Liver (tissue), 9 donors: ENCODE results near the gene MTIF2. TPM values are rescaled to one million over a fixed set of nuclear protein-coding genes. Genes with fewer than 3 reads are reported as not detected.

Experiments
- DNase-seq: peaks from one replicate; pipeline ENCODE4 v3.0.0-alpha.2; 2017; ENCODE audit warnings: low spot score
- H3K27ac ChIP-seq, 2 donors: one replicate each; pipeline ENCODE4 v1.7.0; 2013; ENCODE audit warnings: inconsistent platforms in 2 of 2, low read length in 2 of 2, control low read depth in 1 of 2, low read depth in 1 of 2, mild to moderate bottlenecking in 1 of 2
- H3K27me3 ChIP-seq, 4 donors: one replicate each; pipeline versions ENCODE4 v1.6.1 to v1.7.0; 2013; ENCODE audit warnings: low read length in 3 of 4, inconsistent platforms in 1 of 4, mild to moderate bottlenecking in 1 of 4, moderate library complexity in 1 of 4; ENCODE audit not compliant: control insufficient read depth in 4 of 4, insufficient read depth in 4 of 4
- H3K36me3 ChIP-seq, 4 donors: one replicate each; pipeline versions ENCODE4 v1.6.1 to v1.7.0; 2013; ENCODE audit warnings: low read length in 3 of 4, mild to moderate bottlenecking in 3 of 4, low read depth in 1 of 4, moderate library complexity in 1 of 4; ENCODE audit not compliant: control insufficient read depth in 4 of 4, insufficient read depth in 3 of 4
- H3K4me1 ChIP-seq, 4 donors: one replicate each; pipeline versions ENCODE4 v1.6.1 to v1.7.0; 2013; ENCODE audit warnings: low read length in 3 of 4, mild to moderate bottlenecking in 3 of 4, moderate library complexity in 1 of 4; ENCODE audit not compliant: control insufficient read depth in 4 of 4, insufficient read depth in 4 of 4
- H3K4me3 ChIP-seq, 3 donors: one replicate each; pipeline versions ENCODE4 v1.6.1 to v1.7.0; 2013; ENCODE audit warnings: low read length in 3 of 3, control low read depth in 1 of 3, low read depth in 1 of 3, mild to moderate bottlenecking in 1 of 3
- H3K9ac ChIP-seq, 2 donors: one replicate each; pipeline ENCODE4 v1.7.0; 2013; ENCODE audit warnings: low read length in 2 of 2, mild to moderate bottlenecking in 2 of 2, moderate library complexity in 2 of 2, control low read depth in 1 of 2, low read depth in 1 of 2
- H3K9me3 ChIP-seq, 4 donors: one replicate each; pipeline versions ENCODE4 v1.6.1 to v1.7.0; 2013; ENCODE audit warnings: low read length in 3 of 4; ENCODE audit not compliant: control insufficient read depth in 4 of 4
- ATF3 ChIP-seq: IDR thresholded peaks from 2 replicates; pipeline ENCODE4 v1.6.1; 2016; ENCODE audit warnings: antibody characterized with exemption
- CTCF ChIP-seq: fragments of 150-350 bp; IDR thresholded peaks from 2 replicates; pipeline ENCODE4 v1.5.1; 2017; ENCODE audit warnings: improper control_type of control experiment, low read depth, low read length; ENCODE audit not compliant: missing input control
- EGR1 ChIP-seq, 2 donors: IDR thresholded peaks; 2 replicates each; pipeline ENCODE4 v1.6.1; 2016 to 2018; ENCODE audit warnings: antibody characterized with exemption in 2 of 2, low read depth in 2 of 2
- FOXA2 ChIP-seq: IDR thresholded peaks from 2 replicates; pipeline ENCODE4 v1.6.1; 2016; ENCODE audit warnings: antibody characterized with exemption
- GABPA ChIP-seq, 2 donors: IDR thresholded peaks in 1 of 2; conservative IDR thresholded peaks in 1 of 2; 2 replicates each; pipeline ENCODE4 v1.6.1; 2016; ENCODE audit warnings: antibody characterized with exemption in 2 of 2, mild to moderate bottlenecking in 1 of 2, moderate library complexity in 1 of 2
- HNF4A ChIP-seq, 2 donors: conservative IDR thresholded peaks; 2 replicates each; pipeline ENCODE4 v1.6.1; 2016; ENCODE audit warnings: antibody characterized with exemption in 2 of 2, mild to moderate bottlenecking in 2 of 2
- JUND ChIP-seq, 2 donors: IDR thresholded peaks; 2 replicates each; pipeline ENCODE4 v1.6.1; 2016; ENCODE audit warnings: antibody characterized with exemption in 2 of 2
- NR2F2 ChIP-seq: IDR thresholded peaks from 2 replicates; pipeline ENCODE4 v1.6.1; 2016; ENCODE audit warnings: antibody characterized with exemption
- REST ChIP-seq: IDR thresholded peaks from 2 replicates; pipeline ENCODE4 v1.6.1; 2016; ENCODE audit warnings: antibody characterized with exemption, mild to moderate bottlenecking
- RXRA ChIP-seq, 2 donors: IDR thresholded peaks; 2 replicates each; pipeline ENCODE4 v1.6.1; 2017 to 2018; ENCODE audit warnings: antibody characterized with exemption in 2 of 2, mild to moderate bottlenecking in 1 of 2
- SP1 ChIP-seq: IDR thresholded peaks from 2 replicates; pipeline ENCODE4 v1.6.1; 2018; ENCODE audit warnings: antibody characterized with exemption, mild to moderate bottlenecking
- TAF1 ChIP-seq: conservative IDR thresholded peaks from 2 replicates; pipeline ENCODE4 v1.6.1; 2016; ENCODE audit warnings: antibody characterized with exemption, mild to moderate bottlenecking
- ZBTB33 ChIP-seq: IDR thresholded peaks from 2 replicates; pipeline ENCODE4 v1.6.1; 2016; ENCODE audit warnings: antibody characterized with exemption
- WGBS: extraction: QIAGEN DNeasy Blood & Tissue Kit; methylation state at CpG from one replicate; pipeline ENCODE4 v1.1.7; 2013; 5-methylcytosine and 5-hydroxymethylcytosine counted together
- polyA plus RNA-seq, 2 donors: library from polyadenylated mRNA; stranded (reverse) in 1 of 2; unstranded in 1 of 2; fragments of 200-250 nt in 1 of 2; fragments of >200 nt in 1 of 2; fragmentation: Nextera tagmentation in 1 of 2; extraction: Ambion mirVana in 1 of 2; gene quantifications; one replicate each; pipeline versions ENCODE4 v1.2.1 to v1.2.3, GENCODE V29; 2013 to 2015
- total RNA-seq, 2 donors: library from RNA; depleted of rRNA; stranded (reverse); fragments of >200 nt; gene quantifications; one replicate each; pipeline ENCODE4 v1.2.3, GENCODE V29; 2014
- donor health status: healthy.
- donor health status: healthy.
- donor health status: healthy.
- donor health status: healthy.
- donor health status: healthy.

MTIF2 gene
- total and polyA plus RNA-seq, 4 donors = 15.4 to 29.7 (median 18.2) TPM

GRCh38 chr2:55204950-55205349 is 64.1 kb downstream of the MTIF2 start:
- WGBS = 94% methylated on average over 2 of the region's 2 CpGs
- no peaks in the 10 kb centered on the region for H3K27me3 ChIP-seq
- peaks cover 0 to under 1% (median 0%) of the 10 kb centered on the region in 4 donors for H3K9me3 ChIP-seq
- no peak overlapping the region for H3K9ac ChIP-seq
- H3K4me1 ChIP-seq = no peaks in the 10 kb centered on the region
- no peak for TF ChIP-seq ATF3
- TF ChIP-seq REST = no peak
- TF ChIP-seq HNF4A (conservative IDR thresholded peaks at IDR 0.05) = no peak
- no peak for TF ChIP-seq TAF1
- no peak for TF ChIP-seq CTCF
- no peak for TF ChIP-seq NR2F2
- no peak for TF ChIP-seq ZBTB33
- TF ChIP-seq FOXA2 = no peak
- TF ChIP-seq JUND (IDR thresholded peaks at IDR 0.05) = no peak
- no peak for TF ChIP-seq RXRA (IDR thresholded peaks at IDR 0.05)
- no peak for TF ChIP-seq GABPA (IDR thresholded peaks at IDR 0.05 in 1 of 2, conservative IDR thresholded peaks at IDR 0.05 in 1 of 2)
- no peak for TF ChIP-seq SP1
- no peak overlapping the region for H3K27ac ChIP-seq
- H3K4me3 ChIP-seq = no peak overlapping the region
- H3K36me3 ChIP-seq = peaks cover 0 to 7% (median 0%) of the 10 kb centered on the region in 4 donors
- no peak for DNase-seq

- no peak for TF ChIP-seq FOXA2
- TF ChIP-seq EGR1 (IDR thresholded peaks at IDR 0.05; ENCODE audit: low read depth in 2 of 2) = no peak
- TF ChIP-seq NR2F2 = no peak
- Histone ChIP-seq H3K27me3 (no peaks in the 10 kb centered on the region), H3K4me3 (no peak overlapping the region), H3K27ac (no peak overlapping the region), H3K9me3 (peaks cover 0 to 3% (median 0%) of the 10 kb centered on the region in 4 donors), H3K9ac (no peak overlapping the region), H3K4me1 (no peaks in the 10 kb centered on the region), H3K36me3 (peaks cover 0 to 7% (median 0%) of the 10 kb centered on the region in 4 donors)
- 97% methylated on average over 3 of the region's 3 CpGs for WGBS
- no peak for DNase-seq
Observed at GRCh38 chr2:55204536-55204935, 64.5 kb downstream of the MTIF2 start.
